Lower lobe of right lung (tissue), 2 donors: Measurements from ENCODE around the gene INPP5D. TPM values are rescaled to one million over a fixed set of nuclear protein-coding genes. Genes with fewer than 3 reads are reported as not detected.

Experiments used
- ATAC-seq, 2 donors: fragments of 200-7000 bp; cut with Tn5 transposase; one replicate each; pipeline ENCODE4 v1.9.1; 2020 to 2022; ENCODE audit warnings: mild to moderate bottlenecking in 2 of 2, moderate library complexity in 2 of 2
- DNase-seq: peaks from one replicate; pipeline ENCODE4 v3.0.0-alpha.2; 2020
- H3K27ac ChIP-seq: fragments of 200-600 bp; one replicate; pipeline ENCODE4 v1.8.0; 2022
- H3K27me3 ChIP-seq: fragments of 200-600 bp; one replicate; pipeline ENCODE4 v1.8.0; 2022; ENCODE audit warnings: low read depth
- H3K36me3 ChIP-seq: fragments of 200-600 bp; one replicate; pipeline ENCODE4 v1.8.0; 2022; ENCODE audit warnings: mild to moderate bottlenecking
- H3K4me1 ChIP-seq: fragments of 200-600 bp; one replicate; pipeline ENCODE4 v1.8.0; 2022
- H3K4me3 ChIP-seq: fragments of 200-600 bp; one replicate; pipeline ENCODE4 v1.8.0; 2022; ENCODE audit warnings: mild to moderate bottlenecking
- H3K9me3 ChIP-seq: fragments of 200-600 bp; one replicate; pipeline ENCODE4 v1.8.0; 2022
- CTCF ChIP-seq: fragments of 200-600 bp; IDR thresholded peaks from one replicate; pipeline ENCODE4 v1.8.0; 2022; ENCODE audit warnings: antibody characterized with exemption, mild to moderate bottlenecking
- intact Hi-C: fragments of 100-400 bp; cut with DNase I; formaldehyde crosslinking; loops from one replicate; pipeline ENCODE4 v1.11.0; 2022
- total RNA-seq: library from RNA; stranded (reverse); fragmentation: NEBNext Ultra II Directional; extraction: Animal tissue kit (Norgen Biotek cat#: 25700); gene quantifications from one replicate; pipeline ENCODE4 v1.2.1, GENCODE V29; 2021
- donor health status: DM: no; HTN: yes; CAD: no; lungs with severe emphysema.

INPP5D gene
- total RNA-seq, 1 donor from 2014 or later, result 32.0 TPM

DNA sequence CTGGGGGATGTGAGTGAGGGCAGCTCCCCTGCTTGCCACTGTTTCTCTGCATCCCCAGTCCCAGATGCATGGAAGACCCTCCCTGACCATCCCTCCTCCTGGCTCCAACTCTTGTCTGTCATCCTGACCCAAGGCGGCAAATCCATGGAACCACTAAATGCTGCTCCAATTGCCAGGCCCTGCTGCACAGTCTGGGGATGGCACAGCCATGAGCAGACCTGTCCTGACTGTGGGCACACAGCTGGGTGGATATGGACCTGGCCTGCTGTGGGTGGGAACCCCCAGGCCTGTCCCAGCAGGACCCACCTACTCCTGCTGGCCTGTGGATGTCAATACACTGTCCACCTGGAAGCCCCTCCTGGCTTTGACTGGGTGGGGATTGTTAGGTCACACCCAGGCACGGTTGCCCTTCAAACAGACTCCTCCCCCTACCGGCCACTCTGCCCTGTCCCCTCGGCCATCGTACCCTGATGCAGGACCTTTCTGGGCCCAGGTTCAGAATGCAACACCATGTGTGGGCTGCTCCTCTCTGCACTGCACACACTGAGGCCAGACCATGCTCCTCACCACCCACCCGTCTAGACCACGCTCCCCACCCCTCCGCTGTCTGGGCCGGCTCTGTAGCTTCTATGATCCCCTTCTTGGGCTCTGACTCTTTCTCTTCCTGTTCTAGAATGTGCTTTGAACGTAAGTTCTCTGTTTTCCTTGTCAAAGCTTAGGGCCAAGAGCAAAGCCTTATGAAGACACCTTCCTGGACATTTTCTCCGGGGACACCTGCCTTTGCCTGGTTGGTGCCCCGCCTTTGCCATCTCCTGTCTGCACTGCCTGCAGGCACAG, 57.9 kb downstream of the INPP5D start:
- H3K4me1 ChIP-seq, result no peaks in the 10 kb centered on the region
- H3K4me3 ChIP-seq, result no peak overlapping the region
- H3K36me3 ChIP-seq, result peaks cover 11% of the 10 kb centered on the region
- H3K27me3 ChIP-seq, result no peaks in the 10 kb centered on the region
- intact Hi-C loops, result no loop called here
- ATAC-seq (peak in 1 of 2 donors; percentile 27), DNase-seq (no peak)
- TF ChIP-seq CTCF, result no peak
- no peak overlapping the region for H3K27ac ChIP-seq
- no peaks in the 10 kb centered on the region for H3K9me3 ChIP-seq

DNA sequence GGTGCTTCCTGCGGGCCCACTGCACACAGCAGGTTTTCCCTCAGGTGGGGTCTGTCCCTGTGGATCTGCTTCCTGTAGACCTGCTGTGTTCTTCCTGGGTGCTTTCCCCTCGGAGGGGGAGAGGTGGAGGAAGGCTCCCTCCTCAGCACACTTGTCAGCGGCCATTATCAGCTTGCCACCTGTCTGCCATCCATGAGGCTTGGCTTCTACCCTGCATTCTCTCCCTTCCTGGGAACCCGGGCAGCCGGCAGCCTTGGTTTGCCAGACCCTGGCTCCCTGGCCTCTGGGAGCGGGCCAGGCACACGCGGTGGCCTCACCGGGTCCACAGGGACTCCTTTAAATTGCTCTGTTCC, 58.5 kb downstream of the INPP5D start:
- DNase-seq (no peak), ATAC-seq (no peak)
- no peak overlapping the region for H3K27ac ChIP-seq
- H3K4me1 ChIP-seq, result no peaks in the 10 kb centered on the region
- TF ChIP-seq CTCF, result no peak
- H3K27me3 ChIP-seq, result no peaks in the 10 kb centered on the region
- peaks cover 17% of the 10 kb centered on the region for H3K36me3 ChIP-seq
- H3K4me3 ChIP-seq, result no peak overlapping the region
- intact Hi-C loops, result no loop called here
- H3K9me3 ChIP-seq, result no peaks in the 10 kb centered on the region

GRCh38 chr2:233119123-233119522, 59.0 kb downstream of the INPP5D start:
- no peaks in the 10 kb centered on the region for H3K27me3 ChIP-seq
- TF ChIP-seq CTCF, result no peak
- ATAC-seq, result no peak
- peaks cover 22% of the 10 kb centered on the region for H3K36me3 ChIP-seq
- intact Hi-C loops, result no loop called here
- no peak for DNase-seq
- no peak overlapping the region for H3K27ac ChIP-seq
- no peaks in the 10 kb centered on the region for H3K4me1 ChIP-seq
- H3K4me3 ChIP-seq, result no peak overlapping the region
- no peaks in the 10 kb centered on the region for H3K9me3 ChIP-seq

- Histone ChIP-seq H3K27me3 (no peaks in the 10 kb centered on the region), H3K4me1 (no peaks in the 10 kb centered on the region), H3K9me3 (no peaks in the 10 kb centered on the region), H3K36me3 (peaks cover 28% of the 10 kb centered on the region), H3K4me3 (no peak overlapping the region), H3K27ac (no peak overlapping the region)
- intact Hi-C loops, result no loop called here
- ATAC-seq, result no peak
- no peak for TF ChIP-seq CTCF
- no peak for DNase-seq
These were observed 59.7 kb downstream of the INPP5D start for GRCh38 chr2:233119806-233120205.

GRCh38 chr2:233120459-233120858, 60.3 kb downstream of the INPP5D start:
- no peak overlapping the region for H3K4me3 ChIP-seq
- no peak overlapping the region for H3K27ac ChIP-seq
- no peaks in the 10 kb centered on the region for H3K9me3 ChIP-seq
- DNase-seq, result no peak
- no peak for ATAC-seq
- no peak for TF ChIP-seq CTCF
- intact Hi-C loops, result no loop called here
- H3K36me3 ChIP-seq, result peaks cover 33% of the 10 kb centered on the region
- H3K27me3 ChIP-seq, result no peaks in the 10 kb centered on the region
- H3K4me1 ChIP-seq, result no peaks in the 10 kb centered on the region
